ENCODE data around the gene RAMP3.
A peak's percentile ranks its signal among the peaks of the same experiment; 100 is the strongest.
"Not testable (repeated sequence)": the region's sequence is repeated elsewhere in the genome, so short reads cannot be mapped to it uniquely, and the experiment has no call there.

The RAMP3 gene

DNA sequence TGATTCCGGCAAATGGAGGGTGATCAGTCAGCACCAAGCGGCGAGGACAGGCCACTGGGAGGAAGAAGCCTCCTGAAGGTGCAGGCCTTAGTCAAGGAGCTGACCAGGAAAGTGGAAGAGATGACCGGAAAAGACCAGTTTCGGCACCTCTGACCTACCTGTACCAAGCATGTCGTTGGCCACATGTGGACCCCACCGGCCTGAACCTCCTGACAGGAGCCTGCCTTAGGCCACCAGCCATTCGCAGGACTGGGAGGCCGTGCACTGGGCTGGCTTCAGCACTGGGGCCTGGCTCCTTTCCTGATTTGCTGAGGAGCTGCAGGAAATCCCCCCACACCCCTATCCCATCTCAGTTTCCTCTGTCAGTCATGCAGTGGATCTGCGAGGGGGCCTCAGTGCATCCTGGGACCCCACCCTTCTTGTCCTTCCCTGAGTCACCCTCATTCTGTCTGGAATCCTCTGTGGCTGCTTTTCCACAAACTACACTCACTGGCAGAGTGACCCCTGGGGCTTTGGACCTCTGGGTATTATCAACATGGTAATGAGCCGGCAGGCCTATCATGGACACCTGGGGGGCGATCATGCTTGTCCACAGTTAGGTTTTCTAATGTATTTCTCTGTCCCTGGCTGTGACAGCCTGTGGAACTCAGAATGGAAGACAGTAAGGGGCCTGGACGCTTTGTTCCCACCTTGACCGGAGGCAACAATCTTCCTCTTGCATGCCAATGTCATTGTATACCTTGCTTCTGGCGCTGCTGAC, 33.0 kb downstream of the RAMP3 start:
- DNase-seq (ENCODE audit: low read depth in 2 of 3, low spot score in 1 of 3) = no peak

DNA sequence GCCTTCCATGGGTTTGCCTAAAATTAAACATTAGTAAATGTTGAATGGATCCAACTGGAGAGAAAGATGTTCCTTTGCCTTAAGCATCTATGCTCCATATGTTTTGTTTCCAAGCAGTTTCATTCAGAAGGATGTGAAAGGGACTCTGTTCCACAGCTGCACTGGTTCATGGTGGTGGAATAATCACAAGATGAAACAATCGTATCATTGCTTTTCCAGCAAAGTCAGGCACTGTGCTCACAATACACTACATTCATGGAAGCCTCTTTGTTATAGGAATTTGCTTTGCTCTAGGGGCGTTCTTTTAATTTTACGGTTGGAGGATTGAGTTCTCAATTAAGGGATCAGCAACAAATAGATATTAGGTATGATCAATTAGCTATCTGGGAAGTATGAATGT, 33.8 kb downstream of the RAMP3 start:
- DNase-seq (ENCODE audit: low read depth in 2 of 3, low spot score in 1 of 3) = no peak

DNA sequence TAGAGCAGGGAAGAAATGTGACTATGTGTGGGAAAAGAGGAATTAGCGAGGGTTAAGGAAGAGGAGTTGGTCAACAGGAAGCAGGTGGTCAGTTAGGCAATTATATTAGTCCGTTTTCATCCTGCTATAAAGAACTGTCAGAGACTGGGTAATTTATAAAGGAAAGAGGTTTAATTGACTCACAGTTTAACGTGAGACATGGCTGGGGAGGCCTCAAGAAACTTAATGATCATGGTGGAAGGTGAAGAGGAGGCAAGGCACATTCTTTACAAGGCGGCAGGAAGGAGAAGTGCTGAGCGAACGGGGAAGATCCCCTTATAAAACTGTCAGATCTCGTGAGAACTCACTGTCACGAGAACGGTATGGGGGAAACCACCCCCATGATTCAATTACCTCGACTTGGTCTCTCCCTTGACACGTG, 35.0 kb downstream of the RAMP3 start:
- DNase-seq (ENCODE audit: low read depth in 2 of 3, low spot score in 1 of 3) = no peak

GRCh38 chr7:45193828-45194227, 36.2 kb downstream of the RAMP3 start:
- no peak for DNase-seq (ENCODE audit: low read depth in 2 of 3, low spot score in 1 of 3)

DNA sequence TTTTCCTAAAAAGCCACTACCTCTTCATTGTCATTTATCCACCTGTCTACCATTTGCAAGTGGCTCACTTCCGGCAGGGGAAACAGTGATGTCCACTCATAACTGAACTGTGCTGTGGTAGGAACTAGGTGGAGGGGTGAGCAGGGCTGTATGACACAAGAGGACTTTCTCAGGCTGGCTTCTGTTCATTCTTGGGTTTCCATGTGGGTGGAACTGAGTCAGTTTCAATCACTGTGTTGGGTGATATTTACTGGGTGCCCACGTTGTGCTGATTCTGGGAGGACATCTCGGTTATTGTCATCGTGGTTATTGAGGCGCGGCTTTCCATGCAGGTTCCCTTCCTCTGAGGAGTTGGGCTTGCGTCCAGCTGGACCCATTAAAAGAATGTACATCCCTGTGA, 38.8 kb downstream of the RAMP3 start:
- peak; percentile 60 to 66 (median 64) for DNase-seq (ENCODE audit: low read depth in 2 of 3, low spot score in 1 of 3)

GRCh38 chr7:45197461-45197860, 39.9 kb downstream of the RAMP3 start:
- no peak for DNase-seq (ENCODE audit: low read depth in 2 of 3, low spot score in 1 of 3)

DNA sequence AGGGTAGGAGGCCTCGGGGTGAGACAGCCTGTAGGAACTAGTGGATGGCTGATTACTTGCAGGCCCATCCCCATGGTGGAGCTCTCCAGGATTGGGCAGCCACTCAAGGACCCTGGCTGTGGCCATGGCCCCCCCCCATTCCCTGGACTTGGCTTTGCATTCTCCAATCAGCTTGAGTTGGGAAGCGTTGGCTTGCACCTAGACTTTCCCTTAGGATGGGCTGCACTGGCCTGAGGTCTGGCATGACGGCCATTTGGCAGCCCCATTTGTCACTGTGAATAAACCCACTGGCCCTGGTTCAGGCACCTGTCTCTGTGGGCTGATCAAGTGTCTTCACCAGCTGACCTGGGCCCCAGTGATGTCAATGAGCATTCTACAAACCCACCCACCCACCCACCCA, 41.4 kb downstream of the RAMP3 start:
- no peak for DNase-seq (ENCODE audit: low read depth in 2 of 3, low spot score in 1 of 3)

- no peak for DNase-seq (ENCODE audit: low read depth in 2 of 3, low spot score in 1 of 3)
These were observed 41.9 kb downstream of the RAMP3 start for GRCh38 chr7:45199506-45199905.

GRCh38 chr7:45202625-45203024, 45.0 kb downstream of the RAMP3 start:
- no peak for DNase-seq (ENCODE audit: low read depth in 2 of 3, low spot score in 1 of 3)

GRCh38 chr7:45203036-45203435, 45.4 kb downstream of the RAMP3 start:
- DNase-seq (ENCODE audit: low read depth in 2 of 3, low spot score in 1 of 3) = no peak

DNA sequence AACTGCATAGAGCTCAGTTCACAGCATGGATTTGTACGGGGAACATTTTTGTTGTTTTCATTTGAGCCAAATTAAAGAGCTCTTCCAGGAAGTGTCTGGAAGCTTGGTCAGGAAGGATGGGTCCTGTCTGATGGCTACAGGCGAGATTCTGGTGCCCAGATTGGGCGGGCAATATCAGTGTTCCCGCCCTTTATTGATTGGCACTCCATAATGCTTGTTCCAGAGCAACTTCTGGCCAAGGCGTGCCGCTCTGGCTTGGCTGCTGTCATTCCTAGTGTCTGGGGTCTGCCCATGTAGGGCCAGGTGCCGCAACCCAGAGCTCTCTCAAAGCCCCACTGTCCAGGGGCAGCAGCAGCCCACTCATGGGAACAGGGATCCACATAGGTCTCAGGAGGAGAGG, 45.9 kb downstream of the RAMP3 start:
- no peak for DNase-seq (ENCODE audit: low read depth in 2 of 3, low spot score in 1 of 3)

- no peak for DNase-seq (ENCODE audit: low read depth in 2 of 3, low spot score in 1 of 3)
These were observed 46.4 kb downstream of the RAMP3 start for GRCh38 chr7:45203936-45204445.

DNA sequence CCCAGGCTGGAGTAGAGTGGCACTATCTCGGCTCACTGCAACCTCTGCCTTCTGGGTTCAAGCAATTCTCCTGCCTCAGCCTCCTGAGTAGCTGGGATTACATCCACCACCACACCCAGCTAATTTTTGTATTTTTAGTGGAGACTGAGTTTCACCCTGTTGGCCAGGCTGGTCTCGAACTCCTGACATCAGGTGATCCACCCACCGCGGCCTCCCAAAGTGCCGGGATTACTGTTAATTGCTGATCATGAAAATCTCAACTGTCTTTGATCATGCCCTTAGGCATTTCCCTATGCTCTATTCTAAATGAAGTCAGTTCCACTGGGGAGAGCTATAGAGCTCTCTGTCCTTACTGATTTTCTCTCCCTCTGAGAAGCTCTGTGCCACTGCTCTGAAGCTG, 48.7 kb downstream of the RAMP3 start:
- not testable (repeated sequence) for DNase-seq (ENCODE audit: low read depth in 2 of 3, low spot score in 1 of 3)

DNA sequence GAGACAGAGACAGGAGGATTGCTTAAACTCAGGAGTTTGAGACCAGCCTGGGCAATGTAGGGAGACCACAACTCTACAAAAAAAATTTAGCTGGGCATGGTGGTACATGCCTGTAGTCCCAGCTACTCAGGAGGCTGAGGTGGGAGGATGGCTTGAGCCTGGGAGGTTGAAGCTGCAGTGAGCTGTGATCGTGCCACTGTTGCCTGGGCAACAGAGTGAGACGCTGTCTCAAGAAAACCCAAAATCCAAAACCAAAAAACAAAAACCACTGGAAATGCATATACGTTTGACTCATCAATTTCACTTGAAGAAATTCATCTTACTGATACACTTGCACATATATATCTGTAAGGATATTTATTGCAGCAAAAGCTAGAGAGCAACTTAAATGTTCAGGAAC, 52.3 kb downstream of the RAMP3 start:
- not testable (repeated sequence) for DNase-seq (ENCODE audit: low read depth in 2 of 3, low spot score in 1 of 3)

GRCh38 chr7:45211066-45211465, 53.5 kb downstream of the RAMP3 start:
- no peak for DNase-seq (ENCODE audit: low read depth in 2 of 3, low spot score in 1 of 3)

DNA sequence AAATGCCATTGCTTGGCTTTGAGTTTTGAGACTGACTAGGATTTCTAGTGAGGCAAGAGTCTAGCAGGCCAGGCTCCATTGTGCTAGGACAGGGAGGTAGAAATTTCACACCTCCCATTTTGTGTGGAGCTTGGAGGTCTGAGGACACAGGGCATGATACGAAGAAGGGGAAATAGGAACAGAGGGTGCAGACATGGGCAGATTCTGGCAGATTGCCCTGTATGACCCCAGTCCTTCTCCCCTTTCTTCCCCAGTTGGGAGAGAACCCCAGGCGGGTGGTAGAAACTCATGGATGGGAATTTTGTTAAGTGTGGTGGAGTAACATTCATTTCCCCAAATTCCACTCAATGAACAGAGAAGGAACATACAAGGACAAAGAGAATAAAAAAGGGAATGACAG, 54.4 kb downstream of the RAMP3 start:
- no peak for DNase-seq (ENCODE audit: low read depth in 2 of 3, low spot score in 1 of 3)

DNA sequence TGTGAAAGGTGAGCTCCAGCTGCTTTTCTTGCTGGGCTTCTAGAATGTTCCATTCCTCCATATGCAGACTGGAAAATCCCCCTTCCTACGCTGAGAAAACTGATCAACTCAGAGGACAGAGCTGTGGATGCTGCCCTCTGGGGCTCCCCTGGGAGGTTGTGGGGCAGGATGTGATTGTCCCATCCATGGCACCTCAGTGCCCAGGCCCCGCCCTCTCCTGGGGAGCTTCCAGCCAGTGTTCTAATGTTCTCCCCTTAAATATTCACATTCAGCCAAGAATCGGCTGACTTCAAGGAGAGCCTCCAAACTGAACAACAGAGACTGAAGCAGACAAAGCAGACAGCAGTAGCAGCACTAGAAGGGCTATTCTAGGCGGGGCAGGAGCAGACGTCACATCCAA, 55.0 kb downstream of the RAMP3 start:
- DNase-seq (ENCODE audit: low read depth in 2 of 3, low spot score in 1 of 3) = no peak

GRCh38 chr7:45215601-45216062, 58.0 kb downstream of the RAMP3 start:
- no peak for DNase-seq (ENCODE audit: low read depth in 2 of 3, low spot score in 1 of 3)

GRCh38 chr7:45216181-45216580, 58.6 kb downstream of the RAMP3 start:
- no peak for DNase-seq (ENCODE audit: low read depth in 2 of 3, low spot score in 1 of 3)

DNA sequence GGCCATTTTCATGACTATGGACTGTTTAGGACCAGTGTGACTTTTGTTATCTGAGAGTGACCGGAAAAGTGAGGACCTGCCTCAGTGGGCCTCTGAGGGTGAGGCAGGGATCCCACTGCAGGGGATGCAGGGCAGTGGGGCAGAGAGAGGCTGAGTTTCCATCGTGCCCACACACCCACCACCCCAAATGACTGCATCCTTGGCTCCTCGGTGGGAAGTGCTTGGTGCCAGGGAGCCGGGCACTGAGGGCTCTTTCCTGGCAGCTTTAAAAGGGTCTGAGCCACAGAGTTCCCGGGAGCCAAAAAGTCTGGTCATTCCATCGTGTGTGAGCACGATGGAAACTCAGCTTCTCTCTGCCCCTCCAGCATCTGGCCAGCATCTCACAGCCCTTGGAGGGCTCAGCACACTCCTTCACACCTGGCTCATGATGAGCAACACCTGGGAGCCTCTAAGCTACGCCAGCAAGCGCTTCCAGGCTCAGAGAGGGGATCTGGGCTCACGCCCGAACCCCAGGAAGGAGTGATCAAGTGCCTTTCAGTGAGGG, 59.1 kb downstream of the RAMP3 start:
- DNase-seq (ENCODE audit: low read depth in 2 of 3, low spot score in 1 of 3) = no peak

DNA sequence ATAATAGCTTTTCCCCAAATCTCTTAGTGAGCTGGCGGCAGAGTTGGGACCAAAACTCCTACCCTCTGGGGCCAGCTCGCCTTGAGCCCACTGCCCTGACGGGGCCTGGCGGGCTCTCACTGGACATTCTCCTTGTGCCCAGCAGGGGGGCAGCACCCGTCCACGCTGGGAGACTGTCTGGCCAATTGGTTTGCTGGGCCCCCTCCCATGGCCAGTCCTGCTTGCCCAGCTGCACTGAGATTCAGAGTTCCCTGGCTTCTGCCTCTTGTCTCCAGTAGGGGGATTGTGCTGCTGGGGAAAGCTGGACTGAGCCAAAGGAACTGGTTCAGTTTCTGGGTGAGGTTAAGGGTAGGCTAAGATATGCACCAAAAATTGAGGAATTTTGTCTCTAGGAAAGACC, 59.8 kb downstream of the RAMP3 start:
- no peak for DNase-seq (ENCODE audit: low read depth in 2 of 3, low spot score in 1 of 3)

GRCh38 chr7:45219130-45219529, 61.5 kb downstream of the RAMP3 start:
- DNase-seq (ENCODE audit: low read depth in 2 of 3, low spot score in 1 of 3) = no peak

Data from stimulated activated CD4-positive, alpha-beta T cell treated with anti-CD3 and anti-CD28 coated beads, Interleukin-12 subunit alpha, Interleukin-12 subunit beta, amount 100 ng/mL, for 48 hours (primary cell).